ENCODE data around the gene PPP1CA. TPM values are rescaled to one million over a fixed set of nuclear protein-coding genes. Genes with fewer than 3 reads are reported as not detected.

Gene PPP1CA
- total and polyA plus RNA-seq, 11 donors: 90.3 to 207 (median 105) TPM

GRCh38 chr11:67407688-67408163 is 6.1 kb upstream of the PPP1CA start:
- H3K27me3 ChIP-seq: peaks cover 0 to 40% (median 10%) of the 10 kb centered on the region in 9 donors
- no peak for ATAC-seq
- peak overlapping the region in 1 of 12 donors; percentile 91 for H3K27ac ChIP-seq
- 56 to 79% (median 72%) methylated on average over 7 to 12 of the region's 12 CpGs for WGBS, 4 donors
- DNase-seq: no peak
- intact Hi-C loops (cut with DNase I): loop anchor here in 3 of 10 donors (10.0 kb wide), 1 partner anchor 57 kb away; the partner anchor contains the start of gene TMEM134 (in 3 of the 3)
- peaks cover 0 to 39% (median 0%) of the 10 kb centered on the region in 12 donors for H3K4me1 ChIP-seq
- peak overlapping the region in 1 of 12 donors; percentile 50 for H3K4me3 ChIP-seq
- H3K36me3 ChIP-seq: no peaks in the 10 kb centered on the region
- no peaks in the 10 kb centered on the region for H3K9me3 ChIP-seq
- TF ChIP-seq POLR2A (IDR thresholded peaks at IDR 0.05): no peak
- no peak for TF ChIP-seq CTCF (IDR thresholded peaks at IDR 0.05)

GRCh38 chr11:67406969-67407687 is 5.5 kb upstream of the PPP1CA start:
- peak overlapping the region in 1 of 12 donors; percentile 50 for H3K4me3 ChIP-seq
- intact Hi-C loops (cut with DNase I): loop anchor here in 3 of 10 donors (10.0 kb wide), 1 partner anchor 58 kb away; the partner anchor contains the start of gene TMEM134 (in 3 of the 3)
- peak overlapping the region in 1 of 12 donors; percentile 91 for H3K27ac ChIP-seq
- 58 to 63% (median 59%) methylated on average over 10 to 12 of the region's 12 CpGs for WGBS, 4 donors
- H3K4me1 ChIP-seq: peaks cover 0 to 45% (median 4%) of the 10 kb centered on the region in 12 donors
- peak in 1 of 5 donors; percentile 56 for DNase-seq
- ATAC-seq: peak in 2 of 4 donors; percentile 1 to 12
- TF ChIP-seq POLR2A (IDR thresholded peaks at IDR 0.05): no peak
- no peak for TF ChIP-seq CTCF (IDR thresholded peaks at IDR 0.05)
- no peaks in the 10 kb centered on the region for H3K36me3 ChIP-seq
- no peaks in the 10 kb centered on the region for H3K9me3 ChIP-seq
- peaks cover 0 to 34% (median 6%) of the 10 kb centered on the region in 9 donors for H3K27me3 ChIP-seq

- intact Hi-C loops (cut with DNase I): loop anchor here in 3 of 10 donors (10.0 kb wide), 1 partner anchor 58 kb away; the partner anchor contains the start of gene TMEM134 (in 3 of the 3)
- peaks cover 0 to 47% (median 6%) of the 10 kb centered on the region in 12 donors for H3K4me1 ChIP-seq
- no peaks in the 10 kb centered on the region for H3K36me3 ChIP-seq
- DNase-seq: peak in 1 of 5 donors; percentile 65
- TF ChIP-seq POLR2A (IDR thresholded peaks at IDR 0.05) (no peak), CTCF (IDR thresholded peaks at IDR 0.05) (no peak)
- peak overlapping the region in 1 of 12 donors; percentile 91 for H3K27ac ChIP-seq
- ATAC-seq: no peak
- WGBS, 4 donors: 88 to 91% (median 89%) methylated on average over 10 to 18 of the region's 18 CpGs
- peak overlapping the region in 1 of 12 donors; percentile 50 for H3K4me3 ChIP-seq
- no peaks in the 10 kb centered on the region for H3K9me3 ChIP-seq
- peaks cover 0 to 28% (median 6%) of the 10 kb centered on the region in 9 donors for H3K27me3 ChIP-seq
Measured at GRCh38 chr11:67406420-67406968, 4.8 kb upstream of the PPP1CA start.
